Pancreas (tissue), 10 donors: ENCODE results near the gene RPTOR. TPM values are rescaled to one million over a fixed set of nuclear protein-coding genes. Genes with fewer than 3 reads are reported as not detected.

Experiments
- ATAC-seq, 4 donors: fragments of 200-7000 bp; cut with Tn5 transposase; one replicate each; pipeline versions ENCODE4 v1.8.0 to v1.9.1; 2020; ENCODE audit warnings: mild to moderate bottlenecking in 4 of 4, moderate library complexity in 4 of 4
- DNase-seq, 6 donors: peaks; one replicate each; pipeline ENCODE4 v3.0.0-alpha.2; 2020
- FAIRE-seq: peaks from 2 replicates; lab custom pipeline; 2012; peaks lifted over from hg19 to GRCh38; lab: Jason Lieb, UNC
- H3K27ac ChIP-seq, 4 donors: fragments of 200-600 bp; sonication (generic); 1 replicate in 3 of 4; 2 replicates in 1 of 4; pipeline versions ENCODE4 v1.5.0 to v1.8.0; 2020
- H3K27me3 ChIP-seq, 4 donors: fragments of 200-600 bp; one replicate each; pipeline ENCODE4 v1.8.0; 2021
- H3K36me3 ChIP-seq, 3 donors: fragments of 200-600 bp; sonication (generic) in 1 of 3; one replicate each; pipeline versions ENCODE4 v1.5.0 to v1.8.0; 2020 to 2021
- H3K4me1 ChIP-seq, 3 donors: fragments of 200-600 bp; one replicate each; pipeline ENCODE4 v1.8.0; 2021
- H3K4me3 ChIP-seq, 4 donors: fragments of 200-600 bp; sonication (generic) in 2 of 4; one replicate each; pipeline versions ENCODE4 v1.5.0 to v1.8.0; 2020 to 2021
- H3K9me3 ChIP-seq, 4 donors: fragments of 200-600 bp; one replicate each; pipeline ENCODE4 v1.8.0; 2021
- WGBS, 2 donors: extraction: QIAGEN DNeasy Blood & Tissue Kit; methylation state at CpG; one replicate each; pipeline ENCODE4 v1.1.7; 2013; 5-methylcytosine and 5-hydroxymethylcytosine counted together
- intact Hi-C, 3 donors: fragments of 100-400 bp; cut with DNase I; formaldehyde crosslinking; loops; one replicate each; pipeline versions ENCODE4 v1.11.1 to v1.14.2; 2022
- polyA plus RNA-seq, 2 donors: library from polyadenylated mRNA; stranded (reverse); fragments of 200-250 nt; gene quantifications; one replicate each; pipeline ENCODE4 v1.2.3, GENCODE V29; 2013
- total RNA-seq, 6 donors: library from RNA; stranded (reverse); fragmentation: NEBNext Ultra II Directional in 4 of 6; extraction: Animal tissue kit (Norgen Biotek cat#: 25700) in 4 of 6; gene quantifications; one replicate each; pipeline versions ENCODE4 v1.2.1 to v1.2.4, GENCODE V29; 2021 to 2023
- TF ChIP-seq, protein P1 (sequence below), 4 donors: fragments of 200-600 bp; sonication (generic) in 3 of 4; IDR thresholded peaks; one replicate each; pipeline versions ENCODE4 v1.5.0 to v1.8.0; 2021; ENCODE audit warnings: antibody characterized with exemption in 4 of 4
- donor health status: healthy with polysubstance abuse.
- donor health status: DM: no; HTN: no; CAD: no; lungs with moderate emphysema.
- donor health status: DM: no; HTN: no; CAD: no.
- donor health status: control.
- donor health status: control.
- donor health status: Bipolar disorder and iron deficiency.
- donor health status: DM: yes; HTN: yes; CAD: no.
- donor health status: DM: no; HTN: no; CAD: no.
- donor health status: DM: no; HTN: no; CAD: no.
- donor health status: DM: yes; HTN: yes; CAD: no.

The RPTOR gene
- total and polyA plus RNA-seq, 8 donors: 5.0 to 18.9 (median 13.2) TPM

DNA sequence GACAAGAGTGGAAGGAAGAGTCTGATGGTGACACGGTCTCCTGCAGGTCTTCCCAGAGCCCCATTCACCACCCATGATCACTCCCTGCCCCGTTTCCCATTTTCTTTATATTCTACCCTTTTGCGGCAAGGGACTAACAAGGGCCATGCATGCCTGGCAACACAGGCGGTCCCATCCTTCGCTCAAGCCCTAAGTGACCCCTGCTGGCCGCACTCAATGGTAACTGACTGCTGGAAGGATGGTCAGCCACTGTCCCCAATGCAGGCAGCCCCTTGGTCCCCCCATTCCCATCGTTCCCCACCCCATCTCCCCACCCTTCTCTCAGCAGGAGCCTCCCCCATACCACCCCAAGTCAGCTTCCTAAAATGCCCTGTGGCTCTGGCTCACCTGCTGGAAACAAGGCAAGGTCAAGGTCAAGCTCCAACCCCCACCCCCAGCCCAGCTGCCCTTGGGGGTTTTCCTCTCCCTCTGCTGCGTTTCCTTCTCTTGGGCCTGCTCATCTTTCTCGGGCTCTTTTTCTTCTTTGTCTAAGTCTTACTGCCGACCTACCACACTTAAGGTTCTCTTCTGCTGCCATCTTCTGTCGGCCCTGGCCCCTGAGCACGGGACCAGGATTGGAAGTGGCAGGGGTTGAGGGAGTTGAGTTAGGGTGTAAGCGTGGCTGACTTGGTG, 116.0 kb downstream of the RPTOR start:
- Histone ChIP-seq H3K4me3 (no peak overlapping the region), H3K36me3 (no peaks in the 10 kb centered on the region), H3K9me3 (no peaks in the 10 kb centered on the region), H3K27me3 (no peaks in the 10 kb centered on the region), H3K4me1 (no peaks in the 10 kb centered on the region), H3K27ac (no peak overlapping the region)
- DNase-seq: no peak
- 90 to 94% methylated on average over 13 of the region's 13 CpGs for WGBS, 2 donors
- ATAC-seq: no peak
- intact Hi-C loops: no loop called here
- TF ChIP-seq, protein P1, sequence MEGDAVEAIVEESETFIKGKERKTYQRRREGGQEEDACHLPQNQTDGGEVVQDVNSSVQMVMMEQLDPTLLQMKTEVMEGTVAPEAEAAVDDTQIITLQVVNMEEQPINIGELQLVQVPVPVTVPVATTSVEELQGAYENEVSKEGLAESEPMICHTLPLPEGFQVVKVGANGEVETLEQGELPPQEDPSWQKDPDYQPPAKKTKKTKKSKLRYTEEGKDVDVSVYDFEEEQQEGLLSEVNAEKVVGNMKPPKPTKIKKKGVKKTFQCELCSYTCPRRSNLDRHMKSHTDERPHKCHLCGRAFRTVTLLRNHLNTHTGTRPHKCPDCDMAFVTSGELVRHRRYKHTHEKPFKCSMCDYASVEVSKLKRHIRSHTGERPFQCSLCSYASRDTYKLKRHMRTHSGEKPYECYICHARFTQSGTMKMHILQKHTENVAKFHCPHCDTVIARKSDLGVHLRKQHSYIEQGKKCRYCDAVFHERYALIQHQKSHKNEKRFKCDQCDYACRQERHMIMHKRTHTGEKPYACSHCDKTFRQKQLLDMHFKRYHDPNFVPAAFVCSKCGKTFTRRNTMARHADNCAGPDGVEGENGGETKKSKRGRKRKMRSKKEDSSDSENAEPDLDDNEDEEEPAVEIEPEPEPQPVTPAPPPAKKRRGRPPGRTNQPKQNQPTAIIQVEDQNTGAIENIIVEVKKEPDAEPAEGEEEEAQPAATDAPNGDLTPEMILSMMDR (IDR thresholded peaks at IDR 0.05): no peak
- no peak for FAIRE-seq

DNA sequence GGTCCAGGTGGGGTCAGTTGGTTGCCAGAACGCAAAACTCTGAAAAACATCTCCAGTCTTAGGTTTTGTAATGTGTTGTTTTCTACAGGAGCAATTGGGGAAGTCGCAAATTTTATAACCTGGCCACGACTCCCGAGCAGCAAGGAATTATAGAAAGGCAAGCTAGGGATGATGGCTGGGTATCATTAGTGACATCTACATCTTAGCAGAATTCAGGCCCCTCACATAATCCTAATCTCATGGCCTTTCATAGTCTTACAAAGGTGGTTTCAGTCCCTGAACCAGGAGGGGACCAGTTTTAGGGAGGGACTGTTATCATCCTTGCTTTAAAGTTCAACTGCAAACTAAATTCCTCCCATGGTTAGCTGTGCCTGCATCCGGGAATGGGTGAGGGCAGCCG, 117.9 kb downstream of the RPTOR start:
- no peak for DNase-seq
- TF ChIP-seq, protein P1 (IDR thresholded peaks at IDR 0.05): no peak
- Histone ChIP-seq H3K36me3 (no peaks in the 10 kb centered on the region), H3K27me3 (no peaks in the 10 kb centered on the region), H3K4me1 (no peaks in the 10 kb centered on the region), H3K9me3 (no peaks in the 10 kb centered on the region), H3K27ac (no peak overlapping the region), H3K4me3 (no peak overlapping the region)
- intact Hi-C loops: no loop called here
- 94 to 95% methylated on average over 6 of the region's 6 CpGs for WGBS, 2 donors
- ATAC-seq: no peak
- FAIRE-seq: no peak

DNA sequence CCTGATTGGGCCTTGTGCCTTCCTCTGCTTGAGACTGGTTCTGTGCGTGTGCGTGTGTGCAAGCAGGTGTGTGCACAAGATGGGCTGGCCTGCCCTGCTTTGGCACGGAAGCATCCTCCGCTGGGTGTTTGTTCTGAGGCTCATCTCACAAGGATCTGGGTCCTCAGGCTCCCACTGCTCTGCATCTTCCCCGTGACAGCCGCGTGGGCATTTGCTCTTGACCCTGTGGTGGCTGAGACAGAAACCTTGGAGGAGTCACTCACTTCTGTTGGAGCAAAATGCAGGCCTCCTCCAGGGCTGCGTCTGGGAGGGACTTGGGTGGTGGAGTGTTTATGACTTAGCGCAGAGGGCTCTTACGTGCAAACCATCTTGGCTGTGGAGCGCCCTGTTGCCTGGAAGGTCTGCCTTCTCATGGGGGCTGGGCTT, 119.2 kb downstream of the RPTOR start:
- H3K27me3 ChIP-seq: no peaks in the 10 kb centered on the region
- DNase-seq: no peak

DNA sequence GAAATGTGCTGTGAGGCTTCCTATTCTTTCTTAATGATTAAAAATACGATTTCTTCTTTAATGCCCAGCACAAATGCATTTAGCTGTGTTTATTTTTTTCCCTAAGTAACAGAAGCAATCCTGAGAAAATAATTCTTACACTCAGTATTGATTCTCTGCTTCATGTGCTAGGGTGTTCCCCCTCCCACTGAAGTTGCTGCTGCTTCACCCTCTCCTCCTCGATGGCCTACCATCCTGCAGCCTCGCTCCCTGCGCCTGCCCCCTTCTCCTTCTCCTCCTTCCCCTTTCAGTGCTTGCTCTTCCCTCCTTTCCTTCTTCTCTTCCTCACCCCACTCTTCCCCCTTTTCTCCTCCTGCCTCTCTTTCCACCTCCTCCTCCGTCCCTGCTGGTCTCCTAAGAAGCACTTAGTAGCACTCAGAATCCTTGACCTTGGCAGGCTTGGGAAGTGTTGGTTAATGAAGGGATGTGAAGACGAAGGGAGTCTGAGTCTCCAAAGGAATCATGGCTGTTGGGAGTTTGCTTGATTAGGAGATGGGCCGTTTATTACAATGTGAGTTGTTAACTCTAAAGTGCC, 119.7 kb downstream of the RPTOR start:
- ATAC-seq: no peak
- TF ChIP-seq, protein P1 (IDR thresholded peaks at IDR 0.05): no peak
- no peak for DNase-seq
- no peaks in the 10 kb centered on the region for H3K27me3 ChIP-seq
- H3K4me3 ChIP-seq: no peak overlapping the region
- H3K4me1 ChIP-seq: no peaks in the 10 kb centered on the region
- FAIRE-seq: no peak
- 57 to 62% methylated on average over 7 of the region's 7 CpGs for WGBS, 2 donors
- no peak overlapping the region for H3K27ac ChIP-seq
- H3K9me3 ChIP-seq: no peaks in the 10 kb centered on the region
- intact Hi-C loops: no loop called here
- no peaks in the 10 kb centered on the region for H3K36me3 ChIP-seq

More for the DNA sequence above, 119.2 kb downstream of the RPTOR start:
- H3K36me3 ChIP-seq: no peaks in the 10 kb centered on the region
- H3K9me3 ChIP-seq: no peaks in the 10 kb centered on the region
- no peak overlapping the region for H3K27ac ChIP-seq
- H3K4me3 ChIP-seq: no peak overlapping the region
- ATAC-seq: peak in 3 of 4 donors; percentile 37 to 54 (median 45)
- H3K4me1 ChIP-seq: no peaks in the 10 kb centered on the region
- WGBS, 2 donors: 84 to 85% methylated on average over 11 of the region's 11 CpGs
- intact Hi-C loops: no loop called here
- TF ChIP-seq, protein P1 (IDR thresholded peaks at IDR 0.05): no peak
- no peak for FAIRE-seq

DNA sequence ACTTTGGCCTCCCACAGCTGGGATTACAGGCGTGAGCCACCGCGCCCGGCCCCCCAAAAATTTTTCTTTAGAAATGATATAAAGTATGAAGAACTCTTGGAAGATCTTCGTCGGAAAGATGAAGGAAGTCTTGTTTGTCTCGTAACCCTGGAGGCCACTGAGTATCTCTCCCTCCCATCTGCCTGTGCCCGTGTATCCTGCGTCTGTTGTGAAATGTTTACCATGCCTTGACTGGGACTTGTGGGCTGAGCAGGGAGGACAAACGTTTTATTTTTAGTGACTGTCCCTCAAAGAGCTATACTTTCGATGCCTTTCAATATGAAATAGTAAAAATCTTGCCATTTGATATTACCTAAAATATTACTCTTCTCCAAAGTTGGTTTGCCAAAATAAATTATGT, 121.2 kb downstream of the RPTOR start:
- ATAC-seq (no peak), DNase-seq (no peak), FAIRE-seq (no peak)
- no peaks in the 10 kb centered on the region for H3K27me3 ChIP-seq
- no peak overlapping the region for H3K27ac ChIP-seq
- no peaks in the 10 kb centered on the region for H3K9me3 ChIP-seq
- no peaks in the 10 kb centered on the region for H3K36me3 ChIP-seq
- 85 to 87% methylated on average over 11 of the region's 11 CpGs for WGBS, 2 donors
- TF ChIP-seq, protein P1 (IDR thresholded peaks at IDR 0.05): no peak
- no peaks in the 10 kb centered on the region for H3K4me1 ChIP-seq
- H3K4me3 ChIP-seq: no peak overlapping the region
- intact Hi-C loops: no loop called here
